GM04504 (cell line): ENCODE data around the gene NEURL1B.
"Not testable (repeated sequence)": the region's sequence is repeated elsewhere in the genome, so short reads cannot be mapped to it uniquely, and the experiment has no call there.

Experiments used
- DNase-seq: peaks from one replicate; pipeline ENCODE4 v3.0.0-alpha.2; 2012; ENCODE audit warnings: low read depth

Gene NEURL1B, protein sequence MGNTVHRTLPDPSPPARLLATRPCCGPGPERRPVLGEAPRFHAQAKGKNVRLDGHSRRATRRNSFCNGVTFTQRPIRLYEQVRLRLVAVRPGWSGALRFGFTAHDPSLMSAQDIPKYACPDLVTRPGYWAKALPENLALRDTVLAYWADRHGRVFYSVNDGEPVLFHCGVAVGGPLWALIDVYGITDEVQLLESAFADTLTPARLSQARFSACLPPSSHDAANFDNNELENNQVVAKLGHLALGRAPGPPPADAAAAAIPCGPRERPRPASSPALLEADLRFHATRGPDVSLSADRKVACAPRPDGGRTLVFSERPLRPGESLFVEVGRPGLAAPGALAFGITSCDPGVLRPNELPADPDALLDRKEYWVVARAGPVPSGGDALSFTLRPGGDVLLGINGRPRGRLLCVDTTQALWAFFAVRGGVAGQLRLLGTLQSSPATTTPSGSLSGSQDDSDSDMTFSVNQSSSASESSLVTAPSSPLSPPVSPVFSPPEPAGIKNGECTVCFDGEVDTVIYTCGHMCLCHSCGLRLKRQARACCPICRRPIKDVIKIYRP

DNA sequence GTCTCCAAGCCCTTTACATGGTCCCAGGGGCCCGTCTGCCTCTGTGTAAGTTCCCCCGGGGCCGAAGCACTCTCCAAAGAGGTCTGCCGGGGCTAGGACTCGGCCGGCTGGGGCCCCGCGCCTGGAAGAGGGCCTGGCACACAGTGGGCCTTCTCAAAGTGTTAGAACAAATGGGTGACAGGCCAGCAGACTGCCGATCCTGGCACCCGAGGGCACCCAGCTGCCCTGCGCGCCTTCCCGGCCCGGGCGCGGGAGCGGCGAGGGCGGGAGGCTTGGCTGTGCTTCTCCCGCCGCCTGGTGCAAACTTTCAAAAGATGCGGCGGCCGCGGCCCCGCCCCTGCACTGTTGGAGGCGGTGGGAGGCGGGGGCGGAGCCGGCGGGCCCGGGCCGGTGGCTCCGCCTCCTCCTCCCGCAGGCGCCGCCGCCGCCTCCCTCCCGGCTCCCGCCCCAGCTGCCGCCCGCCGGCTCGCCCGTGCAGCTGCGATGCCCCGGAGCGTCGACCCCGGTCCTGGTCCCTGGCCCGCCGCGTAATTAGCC, at the start of gene NEURL1B:
Gene NEURL1B, plus strand, starts transcription at position 442 of the 537 bp plus-strand sequence. CDS start 144 bp downstream, outside the sequence.
- no peak for DNase-seq

- DNase-seq, result no peak
Measured at GRCh38 chr5:172591636-172592035, 49.4 kb upstream of the NEURL1B start.

DNA sequence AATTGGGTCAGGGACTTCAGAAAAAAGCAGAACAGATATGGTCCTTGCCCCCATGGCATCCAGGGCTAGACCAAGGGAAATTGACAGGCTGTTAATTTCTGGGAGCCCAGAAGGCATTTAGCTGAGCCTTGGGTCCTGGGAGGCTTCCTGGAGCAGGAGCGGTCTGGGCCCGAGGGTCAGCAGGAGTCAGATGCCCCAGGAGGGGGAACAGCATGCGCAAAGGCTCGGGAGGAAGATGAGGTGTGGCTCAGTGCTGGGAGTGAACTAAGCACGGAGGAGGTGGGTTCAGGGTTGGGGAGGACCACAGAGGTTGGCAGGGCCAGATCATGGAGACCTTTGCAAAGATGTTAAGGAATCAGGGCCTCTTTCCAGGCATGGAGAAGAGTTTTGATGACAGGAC, 48.2 kb upstream of the NEURL1B start:
- no peak for DNase-seq

DNA sequence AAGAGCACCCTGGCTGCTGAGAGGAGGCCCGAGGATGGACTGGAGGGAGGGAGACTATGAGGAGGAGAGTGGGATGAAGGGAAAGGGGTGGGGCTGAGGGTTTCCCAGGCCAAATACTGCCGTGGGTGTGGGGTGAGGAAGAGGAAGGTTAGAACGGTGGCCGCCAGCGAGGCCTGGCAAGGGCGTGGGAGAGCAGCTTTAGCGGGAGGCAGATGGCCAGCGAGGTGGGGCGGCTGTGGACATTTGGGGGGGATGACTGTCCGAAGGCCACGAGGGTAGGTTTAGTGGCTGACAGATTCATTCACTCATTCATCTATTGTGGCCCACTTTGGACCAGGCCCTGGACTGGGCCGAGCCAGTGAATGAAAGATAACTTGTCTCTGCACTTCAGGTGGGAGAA, 47.8 kb upstream of the NEURL1B start:
- no peak for DNase-seq

DNA sequence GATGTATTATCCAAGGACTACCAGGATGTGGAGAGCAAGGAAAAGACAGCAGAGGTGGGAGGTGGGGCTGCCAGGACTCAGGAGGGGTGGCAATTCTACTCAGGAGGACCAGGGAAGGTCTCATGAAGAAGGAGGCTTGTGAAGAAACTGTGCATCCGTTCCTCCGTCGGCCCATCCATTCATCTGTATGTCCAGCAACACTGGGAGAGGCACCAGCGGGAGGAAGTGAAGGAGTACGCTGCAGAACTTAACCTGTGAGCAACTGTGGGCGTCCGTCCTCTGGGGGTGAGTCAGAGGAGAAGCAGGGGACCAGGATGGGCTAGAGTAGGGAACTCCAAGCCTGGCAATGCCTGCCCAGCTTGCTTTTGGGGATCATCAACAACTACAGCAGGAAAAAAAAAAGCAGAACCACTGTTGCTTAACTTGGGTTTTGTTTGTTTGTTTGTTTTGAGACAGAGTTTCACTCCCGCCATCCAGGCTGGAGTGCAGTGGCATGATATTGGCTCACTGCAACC, 47.3 kb upstream of the NEURL1B start:
- DNase-seq, result no peak

GRCh38 chr5:172594431-172594830, 46.6 kb upstream of the NEURL1B start:
- no peak for DNase-seq

- DNase-seq, result no peak
Measured at GRCh38 chr5:172594867-172595466, 46.1 kb upstream of the NEURL1B start.

- DNase-seq, result no peak
Measured at GRCh38 chr5:172595596-172596455, 45.2 kb upstream of the NEURL1B start.

DNA sequence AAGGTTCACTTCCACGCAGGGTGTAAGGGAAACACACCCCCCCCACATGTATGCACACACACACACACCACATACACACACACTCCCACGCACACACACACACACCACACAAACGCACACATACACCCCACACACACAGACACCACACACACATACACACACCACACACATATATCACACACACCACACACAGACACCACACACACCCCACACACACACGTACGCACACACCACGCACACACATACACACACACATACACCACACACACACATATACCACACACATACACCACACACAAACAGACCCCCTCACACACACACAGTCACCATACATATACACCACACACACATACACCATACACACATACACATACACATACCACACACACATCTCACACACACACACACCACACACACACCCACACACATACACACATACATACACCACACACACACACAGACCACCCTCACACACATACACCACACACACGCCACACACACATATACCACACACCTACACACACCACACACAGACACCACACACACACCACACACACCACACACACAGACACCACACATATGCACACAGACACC, 44.3 kb upstream of the NEURL1B start:
- no peak for DNase-seq

- no peak for DNase-seq
Measured at GRCh38 chr5:172597755-172598155, 43.3 kb upstream of the NEURL1B start.

GRCh38 chr5:172598251-172599203, 42.5 kb upstream of the NEURL1B start:
- DNase-seq, result no peak

DNA sequence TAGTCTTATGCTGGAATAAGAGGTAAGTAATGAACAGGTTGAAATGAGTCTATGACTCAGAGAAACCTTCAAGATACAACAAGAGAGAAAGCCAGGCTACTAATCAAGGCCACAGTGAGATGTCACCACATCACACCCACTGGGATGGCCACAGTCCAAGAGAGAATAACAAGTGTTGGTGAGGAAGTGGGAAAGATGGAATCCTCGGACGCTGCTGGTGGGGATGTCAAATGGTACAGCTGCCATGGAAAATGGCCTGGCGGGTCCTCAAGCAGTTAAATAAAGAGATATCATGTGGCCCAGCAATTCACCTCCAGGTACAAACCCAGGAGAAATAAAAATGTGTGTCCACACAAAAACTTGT, 41.9 kb upstream of the NEURL1B start:
- DNase-seq, result no peak

DNA sequence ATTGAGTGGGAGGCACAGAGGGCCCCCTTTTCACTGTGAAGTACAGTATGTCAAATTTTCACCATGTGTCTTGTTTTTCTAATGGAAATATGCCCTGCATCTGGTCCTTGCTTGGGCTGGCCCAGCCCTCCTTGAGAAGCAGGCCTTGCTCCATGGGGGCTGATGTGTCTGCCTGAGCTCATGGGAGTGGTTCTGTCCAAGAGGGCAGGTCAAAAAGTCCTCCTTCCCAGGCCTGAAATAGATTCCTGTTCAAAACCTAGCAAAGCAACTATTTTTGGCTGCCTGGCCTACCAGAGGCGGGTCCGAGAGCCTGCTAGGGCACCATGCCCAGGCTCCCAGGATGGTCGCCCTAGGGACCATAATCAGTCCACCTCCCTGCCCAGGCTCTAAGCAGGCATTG, 40.5 kb upstream of the NEURL1B start:
- no peak for DNase-seq

DNA sequence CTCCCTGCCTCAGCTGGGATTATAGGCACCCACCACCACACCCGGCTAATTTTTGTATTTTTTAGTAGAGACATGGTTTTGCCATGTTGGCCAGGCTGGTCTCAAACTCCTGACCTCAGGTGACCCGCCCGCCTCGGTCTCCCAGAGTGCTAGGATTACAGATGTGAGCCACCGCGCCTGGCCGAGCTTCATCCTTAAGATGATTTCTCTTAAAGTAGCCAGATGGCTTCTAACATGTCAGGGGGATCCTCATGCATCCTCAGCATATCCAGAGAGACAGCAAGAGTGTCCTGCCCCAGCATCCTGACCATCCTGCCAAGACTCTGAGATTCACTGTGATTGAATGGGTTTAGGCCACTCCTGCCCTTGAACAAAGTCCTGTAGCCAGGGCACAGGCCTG, 39.5 kb upstream of the NEURL1B start:
- not testable (repeated sequence) for DNase-seq

- no peak for DNase-seq
Measured at GRCh38 chr5:172602783-172603231, 38.3 kb upstream of the NEURL1B start.

- no peak for DNase-seq
Measured at GRCh38 chr5:172603251-172603806, 37.7 kb upstream of the NEURL1B start.

GRCh38 chr5:172605466-172605865, 35.6 kb upstream of the NEURL1B start:
- DNase-seq, result no peak

DNA sequence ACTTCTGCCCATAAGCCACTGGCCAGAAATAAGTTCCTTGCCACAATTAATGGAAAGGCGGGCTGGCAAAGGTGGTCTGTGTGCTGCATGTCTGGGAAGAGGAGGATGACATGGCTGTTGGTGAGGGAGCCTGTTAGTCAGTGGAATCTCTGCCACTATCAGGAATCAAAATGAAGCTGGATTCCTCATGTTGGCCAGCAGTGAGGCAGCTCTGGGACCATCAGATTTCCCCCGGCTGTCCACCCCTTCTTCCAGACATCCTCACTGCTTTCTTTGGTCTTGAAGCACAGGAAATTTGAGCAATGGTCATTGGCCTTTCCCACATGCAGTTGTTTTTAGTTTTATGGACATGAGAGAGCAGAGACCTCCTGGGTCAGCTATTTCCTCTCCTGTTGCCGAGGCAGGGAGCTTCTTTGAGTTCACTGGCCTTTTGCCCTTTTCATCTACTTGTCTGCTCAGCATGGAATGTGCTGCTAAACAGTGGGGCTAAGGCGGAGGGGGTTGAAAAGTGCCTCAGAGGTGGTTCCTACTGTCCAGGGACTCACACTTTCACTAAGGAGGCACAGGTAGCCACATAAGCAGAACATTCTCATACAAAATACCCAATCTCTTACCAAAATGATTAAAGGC, 34.8 kb upstream of the NEURL1B start:
- DNase-seq, result no peak

- DNase-seq, result no peak
Measured at GRCh38 chr5:172607213-172607793, 33.8 kb upstream of the NEURL1B start.
